ENCODE results near the gene MAP4.
"Not testable (repeated sequence)": the region's sequence is repeated elsewhere in the genome, so short reads cannot be mapped to it uniquely, and the experiment has no call there.

MAP4 gene

DNA sequence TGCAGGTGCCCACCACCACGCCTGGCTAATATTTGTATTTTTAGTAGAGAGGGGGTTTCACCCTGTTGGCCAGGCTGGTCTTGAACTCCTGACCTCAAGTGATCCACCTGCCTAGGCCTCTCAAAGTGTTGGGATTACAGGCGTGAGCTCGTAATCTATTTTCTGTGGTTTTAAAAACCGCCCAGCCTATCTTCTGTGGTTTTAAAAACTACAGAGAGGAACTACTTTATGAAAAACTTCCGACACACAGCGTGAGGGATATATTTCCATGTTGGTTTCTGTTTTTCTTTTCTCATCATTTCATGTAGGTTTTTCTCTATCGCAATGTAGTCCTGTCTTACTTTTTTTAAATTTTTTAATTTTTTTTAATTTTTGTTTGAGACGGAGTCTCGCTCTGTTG, 186.7 kb downstream of the MAP4 start:
- Mint-ChIP-seq H3K4me3 (peak overlapping the region in 1 of 2 donors; percentile 31), H3K27ac (peak overlapping the region in 1 of 2 donors; percentile 87), H3K4me1 (peaks cover 41% of the 10 kb centered on the region)
- not testable (repeated sequence) for H3K9me3 Mint-ChIP-seq, DNase-seq, H3K27me3 Mint-ChIP-seq, ATAC-seq

GRCh38 chr3:47825590-47825989, 190.6 kb downstream of the MAP4 start:
- peak overlapping the region; percentile 94 to 99 for H3K27ac Mint-ChIP-seq
- ATAC-seq (no peak), DNase-seq (no peak)
- H3K4me3 Mint-ChIP-seq, result peak overlapping the region; percentile 91 to 92
- H3K4me1 Mint-ChIP-seq, result peaks cover 44% of the 10 kb centered on the region
- no peaks in the 10 kb centered on the region for H3K27me3 Mint-ChIP-seq
- no peaks in the 10 kb centered on the region for H3K9me3 Mint-ChIP-seq

DNA sequence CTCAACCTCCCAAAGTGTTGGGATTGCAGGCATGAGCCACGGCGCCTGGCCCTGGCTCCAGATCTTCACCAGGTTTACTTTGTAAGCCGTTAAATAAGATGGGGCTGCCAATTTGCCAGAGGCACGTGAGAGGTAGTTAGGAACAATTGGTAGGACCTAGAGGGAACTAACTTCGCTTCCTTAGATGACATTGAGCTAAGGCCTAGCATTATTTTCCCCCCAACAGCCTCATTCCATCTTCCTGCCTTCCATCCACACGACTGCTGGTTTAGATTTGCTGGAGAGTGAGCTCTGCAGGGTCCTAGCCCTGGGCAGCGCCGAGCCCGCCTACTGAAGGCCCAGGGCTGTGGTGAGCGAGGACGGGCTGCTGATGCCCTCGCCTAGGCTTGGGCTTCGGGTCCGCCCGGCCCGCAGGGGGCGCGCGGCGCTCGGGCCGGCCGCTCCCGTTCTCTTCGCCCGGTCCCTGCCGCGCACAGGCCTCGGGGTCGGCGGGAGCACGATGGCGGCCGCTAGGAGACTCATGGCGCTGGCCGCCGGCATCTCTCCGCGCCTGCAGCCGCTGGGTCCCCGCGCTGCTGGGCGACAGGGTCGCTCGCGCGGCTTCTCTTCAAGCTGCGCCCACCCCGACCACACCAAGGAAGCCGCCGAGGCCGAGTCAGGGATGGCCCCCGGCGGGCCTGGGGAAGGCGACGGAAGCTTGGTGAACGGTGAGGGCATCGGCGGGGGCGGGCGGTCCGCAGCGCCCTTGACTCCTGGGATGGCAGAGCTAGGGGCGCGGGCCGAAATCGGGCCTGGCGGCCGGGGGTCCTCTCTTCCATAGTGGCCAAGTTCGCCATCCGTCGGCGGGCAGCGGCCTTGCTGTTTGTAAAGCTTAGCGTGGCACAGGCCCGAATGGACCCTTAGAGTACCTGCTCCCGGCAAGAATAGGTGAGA, 191.4 kb downstream of the MAP4 start:
- no peaks in the 10 kb centered on the region for H3K9me3 Mint-ChIP-seq

DNA sequence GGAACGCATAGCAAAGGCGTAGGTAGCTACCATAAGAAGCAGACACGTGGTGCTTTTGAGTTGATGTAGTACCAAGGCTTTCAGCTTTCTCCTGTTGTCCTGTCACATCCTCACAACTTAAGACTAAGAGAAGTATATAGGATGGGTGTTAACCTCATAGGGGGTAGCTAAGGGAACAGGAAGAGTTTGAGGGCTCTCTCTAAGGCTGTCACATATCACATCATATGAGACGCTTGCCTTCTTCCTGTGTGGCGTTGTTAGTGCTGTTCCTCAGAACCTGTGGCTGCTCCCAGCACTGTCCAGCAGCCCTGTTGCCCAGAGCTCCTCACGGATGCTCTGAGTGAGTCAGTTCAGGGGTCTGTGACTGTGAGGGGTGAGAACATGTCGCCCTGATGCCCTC, 198.6 kb downstream of the MAP4 start:
- no peak overlapping the region for H3K27ac Mint-ChIP-seq

More for the DNA sequence above, 191.4 kb downstream of the MAP4 start:
- Mint-ChIP-seq H3K4me3 (peak overlapping the region; percentile 91 to 92), H3K27ac (peak overlapping the region; percentile 94 to 99), H3K4me1 (peaks cover 44% of the 10 kb centered on the region), H3K27me3 (no peaks in the 10 kb centered on the region)
- ATAC-seq (peak; percentile 99), DNase-seq (peak; percentile 84 to 85)

DNA sequence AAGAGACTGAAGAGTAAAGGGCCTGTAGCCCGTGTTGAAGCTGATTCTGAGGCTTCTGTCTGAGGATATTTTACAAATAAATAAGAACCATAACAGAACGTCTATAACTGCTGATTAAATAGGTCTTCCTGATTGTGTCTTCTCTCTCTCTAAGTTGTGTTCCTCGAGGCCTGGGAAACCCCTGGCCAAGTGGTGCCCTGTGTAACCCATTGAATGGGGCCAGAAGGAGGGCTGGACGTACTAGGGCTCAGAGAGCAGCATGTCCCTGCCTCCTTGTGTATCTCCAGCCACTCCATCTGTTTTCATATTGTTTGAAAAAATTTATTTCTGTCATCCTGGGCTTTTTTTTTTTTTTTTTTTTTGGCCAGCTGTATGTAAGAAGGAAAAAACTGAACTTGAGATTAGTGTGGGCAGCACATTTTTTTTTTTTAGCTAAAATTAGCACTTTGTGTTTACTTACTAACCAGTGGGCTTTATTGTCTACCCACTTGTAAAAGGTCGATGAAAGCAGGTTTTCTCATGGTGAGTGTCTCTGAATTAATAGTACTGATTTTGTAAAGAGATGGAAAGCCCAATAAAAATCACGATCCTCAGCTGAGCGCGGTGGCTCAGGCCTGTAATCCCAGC, 202.6 kb downstream of the MAP4 start:
- H3K4me1 Mint-ChIP-seq, result no peaks in the 10 kb centered on the region
- no peak overlapping the region for H3K27ac Mint-ChIP-seq
- ATAC-seq (no peak), DNase-seq (no peak)
- no peak overlapping the region for H3K4me3 Mint-ChIP-seq
- no peaks in the 10 kb centered on the region for H3K9me3 Mint-ChIP-seq
- H3K27me3 Mint-ChIP-seq, result no peaks in the 10 kb centered on the region

More for the DNA sequence above, 198.6 kb downstream of the MAP4 start:
- Mint-ChIP-seq H3K4me3 (no peak overlapping the region), H3K27me3 (no peaks in the 10 kb centered on the region), H3K4me1 (no peaks in the 10 kb centered on the region), H3K9me3 (no peaks in the 10 kb centered on the region)
- ATAC-seq (peak; percentile 7), DNase-seq (no peak)

- DNase-seq, result no peak
- Mint-ChIP-seq H3K27me3 (no peaks in the 10 kb centered on the region), H3K4me1 (peaks cover 24% of the 10 kb centered on the region), H3K27ac (peak overlapping the region in 1 of 2 donors; percentile 65), H3K4me3 (peak overlapping the region in 1 of 2 donors; percentile 99), H3K9me3 (no peaks in the 10 kb centered on the region)
- ATAC-seq, result no peak
These were observed 211.6 kb downstream of the MAP4 start for GRCh38 chr3:47804577-47804976.

DNA sequence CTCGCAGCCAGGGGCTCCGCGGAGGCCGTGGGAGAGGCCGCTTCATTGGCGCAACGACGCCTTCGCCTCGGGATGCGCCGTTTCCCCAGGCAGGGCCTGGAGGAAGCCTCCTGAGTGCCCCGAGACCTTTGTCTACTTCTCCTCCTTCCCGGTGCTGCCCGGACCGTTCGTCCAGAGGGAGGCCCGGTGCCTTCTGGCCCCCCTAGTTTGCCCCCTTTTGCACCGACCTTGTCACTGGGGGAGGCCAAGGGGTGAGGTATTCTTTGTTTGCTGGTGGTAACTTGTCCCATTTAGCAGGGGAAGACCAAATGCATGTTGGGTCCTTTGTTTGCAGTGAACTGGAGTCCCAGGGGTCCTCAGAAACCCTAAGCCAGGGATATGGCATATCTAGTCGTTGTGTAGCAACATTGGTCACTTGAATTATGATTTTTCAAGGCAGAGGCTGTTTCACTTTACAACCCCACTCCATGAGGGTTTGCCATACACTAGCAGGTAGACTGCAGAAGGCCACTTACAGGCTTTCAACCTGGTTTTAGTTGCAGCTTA, 212.7 kb downstream of the MAP4 start:
- H3K4me3 Mint-ChIP-seq, result peak overlapping the region; percentile 90 to 99
- H3K9me3 Mint-ChIP-seq, result no peaks in the 10 kb centered on the region
- no peaks in the 10 kb centered on the region for H3K27me3 Mint-ChIP-seq
- H3K27ac Mint-ChIP-seq, result peak overlapping the region; percentile 97
- H3K4me1 Mint-ChIP-seq, result peaks cover 24% of the 10 kb centered on the region
- no peak for DNase-seq
- no peak for ATAC-seq

- Mint-ChIP-seq H3K4me1 (peaks cover 24% of the 10 kb centered on the region), H3K4me3 (peak within 1 kb of the TSS; percentile 94 to 99), H3K27ac (peak within 1 kb of the TSS; percentile 97), H3K9me3 (no peaks in the 10 kb centered on the region), H3K27me3 (no peaks in the 10 kb centered on the region)
- peak; percentile 84 to 86 for DNase-seq
- ATAC-seq, result peak; percentile 95
These were observed 213.3 kb downstream of the MAP4 start, which contains the start of gene DHX30 for GRCh38 chr3:47802734-47803479. Gene DHX30 (plus strand): TSS chr3:47803138. CDS start chr3:47810684, 7,546 bp downstream.

Data from stimulated activated naive CD8-positive, alpha-beta T cell treated with anti-CD3 and anti-CD28 coated beads, Interleukin-15, amount 100 ng/mL, for 72 hours (primary cell).